HG03521 (cell line): ENCODE results near the gene MIOS.
"Not testable (repeated sequence)": the region's sequence is repeated elsewhere in the genome, so short reads cannot be mapped to it uniquely, and the experiment has no call there.

Experiments
- ATAC-seq: cut with Tn5 transposase; IDR thresholded peaks from one replicate; pipeline ENCODE4 v1.9.1; 2021; ENCODE audit warnings: mild to moderate bottlenecking, moderate library complexity; ENCODE audit not compliant: unreplicated experiment

MIOS gene

DNA sequence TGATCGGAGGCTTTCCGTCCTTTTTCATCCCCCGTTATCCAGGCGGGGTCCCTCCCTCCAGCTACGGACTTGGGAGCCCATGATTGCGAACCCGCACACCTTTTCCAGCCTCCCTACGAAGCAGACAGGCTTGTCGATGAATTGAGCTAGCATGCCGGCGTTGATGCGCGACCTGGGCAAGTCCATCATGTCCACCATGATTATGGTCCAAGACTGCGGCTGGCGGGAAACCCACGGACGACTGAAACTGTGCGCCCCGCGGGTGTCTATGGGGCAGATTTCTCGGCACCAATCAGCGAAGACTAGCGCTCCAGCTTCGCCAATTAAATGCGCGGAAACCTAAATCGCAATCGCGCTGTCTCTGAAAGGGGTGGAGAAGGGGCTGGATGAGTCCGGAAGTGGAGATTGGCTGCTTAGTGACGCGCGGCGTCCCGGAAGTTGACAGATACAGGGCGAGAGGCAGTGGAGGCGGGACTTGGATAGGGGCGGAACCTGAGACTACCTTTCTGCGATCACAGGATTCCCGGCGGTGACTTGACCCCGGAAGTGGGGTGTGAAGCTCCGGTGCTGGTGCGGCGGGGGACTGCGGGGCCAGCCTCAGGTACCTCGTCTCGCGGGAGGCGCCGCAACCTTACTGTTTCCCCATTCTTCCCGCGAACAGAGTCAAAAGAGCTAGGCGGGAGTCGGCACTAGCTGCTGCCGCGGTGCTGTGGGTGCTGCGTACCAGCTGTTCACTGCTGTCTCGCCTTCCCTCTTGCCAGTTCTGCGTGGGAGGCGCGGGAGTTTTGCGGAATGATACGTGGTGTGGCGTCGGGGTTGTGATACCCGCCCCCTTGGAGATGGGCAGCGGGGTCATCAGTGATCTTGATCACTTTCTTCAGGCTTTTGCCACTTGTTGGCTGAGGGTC is 73.8 kb downstream of the MIOS start, which contains the start of gene UMAD1:
UMAD1 (plus strand) TSS at position 532 of the 908 bp plus-strand sequence. CDS start 32,620 bp downstream, outside the sequence.
- ATAC-seq, result peak; percentile 98

DNA sequence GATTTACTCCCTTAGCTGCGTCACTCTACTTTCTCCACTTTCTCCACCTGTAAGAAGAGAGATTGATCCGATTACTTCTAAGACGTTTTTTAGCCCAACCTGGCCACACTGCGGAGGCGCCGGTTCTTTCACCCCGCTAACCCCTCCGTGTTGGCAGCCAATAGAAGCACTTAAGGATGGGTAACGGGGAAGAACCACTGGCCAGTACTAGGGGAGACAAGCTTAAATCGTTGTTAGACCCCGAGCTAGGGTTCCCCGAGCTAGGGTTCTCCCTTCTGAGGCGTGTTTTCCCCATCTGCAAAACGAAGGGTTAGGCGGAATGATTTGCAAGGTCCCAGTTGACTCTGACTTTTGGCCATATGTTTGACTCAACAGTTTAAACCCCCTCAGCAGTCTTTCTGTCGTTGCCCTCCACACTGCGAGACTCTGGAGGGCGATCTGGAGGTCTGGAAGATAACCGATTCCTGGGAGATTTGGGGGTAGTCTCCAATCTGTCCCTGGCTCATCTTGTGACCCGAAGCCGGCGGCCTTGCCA is 74.5 kb downstream of the MIOS start:
- ATAC-seq, result peak; percentile 15

DNA sequence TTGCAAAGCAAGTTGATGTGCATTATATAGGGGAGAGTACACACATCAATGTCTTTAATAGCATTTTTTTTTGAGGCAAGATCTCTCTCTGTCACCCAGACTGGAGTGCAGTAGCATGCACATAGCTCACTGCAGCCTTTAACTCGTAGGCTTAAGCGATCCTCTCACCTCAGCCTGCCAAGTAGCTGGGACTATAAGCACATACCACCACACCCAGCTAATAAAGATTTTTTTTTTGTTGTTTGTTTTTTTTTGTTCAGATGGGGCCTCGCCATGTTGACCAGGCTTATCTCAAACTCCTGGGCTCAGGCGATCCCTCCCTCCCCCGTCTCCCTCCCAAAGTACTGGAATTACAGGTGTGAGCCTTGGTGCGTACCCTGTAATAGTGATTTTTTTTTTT is 75.4 kb downstream of the MIOS start:
- ATAC-seq, result no peak

DNA sequence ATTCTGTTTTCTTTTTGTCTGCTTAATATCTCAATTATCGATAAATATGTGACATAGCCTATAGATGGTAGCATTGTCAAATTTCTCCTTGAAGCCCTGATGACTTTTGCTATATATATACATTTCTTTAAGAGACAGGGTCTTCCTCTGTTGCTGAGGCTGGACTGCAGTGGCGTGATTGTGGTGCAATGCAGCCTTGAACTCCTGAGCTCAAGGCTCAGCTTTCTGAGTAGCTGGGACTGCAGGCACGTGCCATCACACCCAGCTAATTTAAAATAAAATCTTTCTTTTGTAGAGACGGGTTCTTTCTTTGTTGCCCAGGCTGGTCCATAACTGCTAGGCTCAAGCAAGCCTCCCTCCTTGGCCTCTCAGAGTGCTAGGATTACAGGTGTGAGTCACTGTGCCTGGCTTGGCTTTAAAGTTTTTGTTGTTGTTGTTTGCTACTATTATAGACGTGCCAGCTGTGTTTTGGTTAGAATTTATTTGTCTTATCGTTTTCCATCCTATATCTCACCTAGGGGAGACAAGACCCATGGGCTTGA is 80.9 kb downstream of the MIOS start:
- ATAC-seq, result no peak

DNA sequence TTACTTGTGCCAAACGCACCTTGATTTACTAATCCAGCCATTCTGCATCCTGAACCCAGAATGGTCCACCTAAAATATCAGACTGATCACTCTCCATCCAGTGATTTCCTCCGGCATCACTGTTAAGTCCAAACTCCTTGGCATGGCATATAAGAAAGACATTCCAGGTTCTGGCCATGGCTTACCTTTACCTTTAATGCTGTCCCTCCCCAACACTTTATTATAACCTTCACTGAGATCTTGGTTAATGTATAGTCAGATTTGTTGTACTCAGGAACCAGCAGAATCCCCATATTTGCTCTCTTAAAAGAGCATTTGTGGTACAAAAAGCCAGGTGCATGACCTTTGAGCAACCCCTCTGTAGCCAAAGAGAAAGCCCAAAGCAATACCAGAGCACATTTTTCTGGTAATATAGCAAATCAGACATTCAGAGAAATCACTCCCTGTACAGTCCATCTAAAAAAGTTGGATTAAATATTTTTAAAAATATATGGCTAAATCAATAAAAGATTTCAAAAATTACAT is 84.1 kb downstream of the MIOS start:
- ATAC-seq, result no peak

DNA sequence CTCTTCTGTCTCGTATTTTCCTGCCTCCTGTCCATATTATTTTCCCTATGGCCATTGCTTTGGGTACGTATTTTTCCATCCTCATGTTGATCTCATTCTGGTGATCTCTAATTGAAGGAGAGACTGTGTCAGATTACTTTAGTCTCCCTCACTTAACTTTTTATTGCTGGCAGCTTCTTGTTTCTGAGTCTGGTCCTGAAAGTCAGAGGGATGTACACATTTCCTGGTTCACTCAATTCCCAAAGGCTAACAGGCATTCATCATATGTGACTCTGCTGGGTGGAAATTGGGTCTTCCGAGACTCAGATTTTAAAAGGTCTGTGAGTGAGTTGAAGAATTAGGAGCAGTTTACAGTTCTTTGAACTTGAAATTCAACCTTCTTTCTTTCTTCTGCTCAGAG is 84.8 kb downstream of the MIOS start:
- no peak for ATAC-seq

DNA sequence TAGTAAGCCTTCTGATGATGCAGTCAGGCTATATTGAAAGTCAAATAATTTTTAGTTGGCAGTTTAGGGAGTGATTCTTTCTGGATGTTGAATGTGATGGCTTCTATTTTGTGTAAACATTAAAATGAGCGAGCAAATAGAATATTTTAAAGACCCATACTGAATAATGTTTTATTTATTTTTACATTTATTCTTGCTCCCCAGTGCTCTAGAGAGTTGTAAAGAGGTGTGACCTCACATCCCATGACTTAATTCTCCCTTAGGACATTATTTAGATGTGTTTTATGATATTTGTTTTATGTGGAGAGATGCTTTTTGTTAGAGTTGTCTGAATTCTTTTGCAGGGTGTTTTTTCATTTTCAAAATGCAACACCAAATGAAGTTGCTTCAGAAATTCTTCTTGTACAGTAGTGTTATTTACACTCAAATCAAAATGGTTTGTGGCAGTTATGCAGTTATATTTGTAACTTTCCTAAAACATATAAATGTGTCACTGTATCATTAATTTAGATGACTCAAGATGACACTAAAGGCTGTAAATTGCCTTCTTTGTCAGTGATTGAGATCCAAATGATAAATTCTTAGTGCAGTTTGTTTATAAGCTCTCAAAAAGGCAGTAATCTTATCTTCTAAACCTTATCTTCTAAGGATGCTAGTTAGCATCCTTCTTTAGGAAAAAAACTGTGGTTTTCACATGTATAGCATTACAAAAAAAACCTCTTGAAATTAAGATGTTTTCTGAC is 86.3 kb downstream of the MIOS start:
- no peak for ATAC-seq

DNA sequence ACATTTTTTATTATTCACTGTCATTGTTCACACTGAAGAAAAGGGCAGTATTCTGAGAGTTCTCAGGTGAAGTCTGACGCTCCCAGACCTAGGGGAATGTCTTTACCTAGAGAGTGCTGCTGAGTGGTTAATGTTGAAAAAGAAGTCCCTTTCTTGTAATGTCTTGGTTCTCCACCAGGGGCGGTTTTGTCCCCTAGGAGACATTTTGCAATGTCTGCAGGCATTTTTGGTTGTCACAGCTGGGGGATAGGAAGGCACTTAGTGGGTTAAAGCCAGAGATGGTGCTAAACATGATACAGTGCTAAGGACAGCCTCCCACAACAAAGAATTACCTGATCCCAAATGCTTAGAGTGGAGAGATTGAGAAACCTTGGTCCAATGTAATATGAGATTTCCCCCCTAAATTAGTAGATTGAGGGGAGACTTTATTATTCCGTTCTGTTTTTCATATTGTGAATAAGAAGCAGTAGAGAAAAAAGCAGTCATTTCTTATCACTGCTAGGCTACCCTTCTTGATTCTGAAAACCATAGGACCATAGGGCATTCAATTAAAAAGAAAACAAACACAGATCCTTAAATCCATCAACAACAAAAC is 87.0 kb downstream of the MIOS start:
- ATAC-seq, result no peak

DNA sequence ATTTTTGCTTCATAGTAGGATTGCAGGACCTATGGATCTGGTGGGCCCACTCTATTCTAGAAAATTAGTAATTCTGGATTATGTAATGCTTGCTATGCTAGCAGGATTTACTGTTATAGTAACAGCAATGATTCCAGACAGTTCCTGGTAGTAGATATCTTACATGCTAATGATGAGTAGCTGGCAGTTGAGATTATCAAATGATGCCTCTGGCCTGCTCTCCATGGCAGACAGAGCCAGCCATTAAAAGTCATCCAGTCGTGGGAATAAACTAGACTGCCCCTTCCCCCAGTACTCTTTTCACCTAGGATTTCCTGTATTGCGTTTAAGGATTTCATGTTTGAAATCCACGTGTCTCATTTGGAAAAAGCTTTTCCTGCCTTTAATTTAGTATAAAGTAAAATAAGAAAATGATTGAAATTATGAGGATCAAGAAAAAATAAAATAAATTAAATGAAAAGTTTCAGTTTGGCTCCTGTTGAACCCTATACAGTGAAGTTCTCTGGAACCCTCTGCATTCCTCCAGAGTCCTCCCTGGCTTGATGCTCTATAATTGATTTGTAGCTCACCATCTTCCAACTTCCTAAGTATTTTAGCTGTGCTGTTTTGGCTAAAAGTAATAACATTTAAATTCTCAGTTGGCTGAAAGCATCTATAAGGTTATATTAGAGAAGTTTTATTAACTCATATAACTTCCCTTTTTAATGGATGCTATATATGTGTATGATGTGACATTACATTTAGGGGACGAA is 88.5 kb downstream of the MIOS start:
- ATAC-seq, result no peak

DNA sequence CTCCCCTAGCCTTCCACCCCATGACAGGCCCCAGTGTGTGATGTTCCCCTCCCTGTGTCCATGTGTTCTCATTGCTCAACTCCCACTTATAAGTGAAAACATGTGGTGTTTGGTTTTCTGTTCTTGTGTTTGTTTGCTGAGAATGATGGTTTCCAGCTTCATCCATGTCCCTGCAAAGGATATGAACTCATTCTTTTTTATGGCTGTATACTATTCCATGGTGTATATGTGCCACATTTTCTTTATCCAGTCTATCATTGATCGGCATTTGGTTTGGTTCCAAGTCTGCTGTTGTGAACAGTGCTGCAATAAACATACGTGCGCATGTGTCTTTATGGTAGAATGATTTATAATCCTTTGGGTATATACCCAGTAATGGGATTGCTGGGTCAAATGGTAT is 89.8 kb downstream of the MIOS start:
- not testable (repeated sequence) for ATAC-seq
